Choroid plexus epithelial cell (primary cell): Measurements from ENCODE around the gene HTRA1.

Experiments
- DNase-seq: peaks from one replicate; pipeline ENCODE4 v3.0.0-alpha.2; 2010; ENCODE audit warnings: low read depth
- H3K4me3 ChIP-seq: 2 replicates; pipeline ENCODE4 v1.5.1; 2011; ENCODE audit warnings: low read depth, mild to moderate bottlenecking, control low read depth, low read length, moderate library complexity
- CTCF ChIP-seq: conservative IDR thresholded peaks from 2 replicates; pipeline ENCODE4 v1.5.1; 2011; ENCODE audit warnings: low read depth, mild to moderate bottlenecking, control low read depth, inconsistent platforms, low read length, moderate library complexity

HTRA1 gene

GRCh38 chr10:122504610-122504950 is 43.2 kb downstream of the HTRA1 start:
- TF ChIP-seq CTCF, result no peak
- DNase-seq, result peak; percentile 97
- H3K4me3 ChIP-seq, result no peak overlapping the region

GRCh38 chr10:122505011-122505410 is 43.7 kb downstream of the HTRA1 start:
- no peak for DNase-seq

GRCh38 chr10:122505885-122506645 is 44.7 kb downstream of the HTRA1 start:
- H3K4me3 ChIP-seq, result no peak overlapping the region
- DNase-seq, result no peak
- no peak for TF ChIP-seq CTCF

More at GRCh38 chr10:122505011-122505410, 43.7 kb downstream of the HTRA1 start:
- H3K4me3 ChIP-seq, result no peak overlapping the region
- TF ChIP-seq CTCF, result no peak

GRCh38 chr10:122507616-122508015 is 46.3 kb downstream of the HTRA1 start:
- H3K4me3 ChIP-seq, result no peak overlapping the region
- no peak for DNase-seq
- TF ChIP-seq CTCF, result no peak

- H3K4me3 ChIP-seq, result no peak overlapping the region
- no peak for TF ChIP-seq CTCF
- no peak for DNase-seq
These were observed 46.7 kb downstream of the HTRA1 start for GRCh38 chr10:122508021-122508420.

GRCh38 chr10:122509323-122509722 is 48.0 kb downstream of the HTRA1 start:
- TF ChIP-seq CTCF, result no peak
- H3K4me3 ChIP-seq, result no peak overlapping the region
- no peak for DNase-seq

GRCh38 chr10:122510326-122510725 is 49.0 kb downstream of the HTRA1 start:
- no peak for TF ChIP-seq CTCF
- peak; percentile 14 for DNase-seq
- H3K4me3 ChIP-seq, result no peak overlapping the region
